ENCODE data around the gene SATB2.

The SATB2 gene

DNA sequence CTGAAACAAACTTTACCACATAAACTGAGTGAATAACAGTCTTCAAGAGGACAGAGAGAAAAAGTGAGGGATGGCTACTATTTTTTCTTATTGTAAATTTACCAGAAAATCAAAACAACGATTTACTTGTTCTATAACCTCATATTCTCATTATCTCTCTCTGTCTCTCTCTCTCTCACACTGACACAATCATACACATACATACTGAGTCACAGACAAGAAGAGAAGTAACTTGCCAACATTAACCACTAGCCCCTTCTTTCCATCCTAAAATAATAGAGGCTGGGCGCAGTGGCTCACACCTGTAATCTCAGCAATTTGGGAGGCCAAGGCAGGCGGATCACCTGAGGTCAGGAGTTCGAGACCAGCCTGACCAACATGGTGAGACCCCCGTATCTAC is 18.2 kb downstream of the SATB2 start:
- no peak for FAIRE-seq
- TF ChIP-seq CTCF (IDR thresholded peaks at IDR 0.05; ENCODE audit: insufficient read depth, missing control alignments), result no peak
- no peak for DNase-seq (ENCODE audit: insufficient read length, low spot score)

DNA sequence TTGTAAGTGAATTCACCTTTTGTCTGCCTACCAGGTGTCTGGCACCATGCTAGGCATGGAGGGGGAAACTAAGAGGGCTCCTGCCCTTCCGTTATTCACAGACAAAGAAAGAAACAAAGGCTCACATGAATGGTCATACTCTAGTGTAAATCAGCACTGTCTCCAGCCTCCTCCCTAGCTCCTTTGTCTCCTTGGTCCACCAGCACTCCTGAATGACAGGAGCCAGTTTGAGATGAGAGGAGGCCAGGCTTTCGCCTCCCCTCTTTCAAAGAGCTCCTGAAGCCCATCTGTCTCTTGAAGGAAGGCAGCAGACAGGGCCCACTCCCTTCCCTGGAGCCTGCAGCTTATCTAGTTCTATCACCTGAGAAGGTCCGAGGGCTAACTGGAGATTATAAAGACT is 18.7 kb downstream of the SATB2 start:
- no peak for TF ChIP-seq CTCF (IDR thresholded peaks at IDR 0.05; ENCODE audit: insufficient read depth, missing control alignments)
- DNase-seq (ENCODE audit: insufficient read length, low spot score) (no peak), FAIRE-seq (no peak)

GRCh38 chr2:199434555-199434954 is 23.2 kb downstream of the SATB2 start:
- FAIRE-seq (no peak), DNase-seq (ENCODE audit: insufficient read length, low spot score) (no peak)
- no peak for TF ChIP-seq CTCF (IDR thresholded peaks at IDR 0.05; ENCODE audit: insufficient read depth, missing control alignments)

- TF ChIP-seq CTCF (IDR thresholded peaks at IDR 0.05; ENCODE audit: insufficient read depth, missing control alignments), result peak; percentile 23
- DNase-seq (ENCODE audit: insufficient read length, low spot score) (no peak), FAIRE-seq (no peak)
Observed at GRCh38 chr2:199433204-199433832, 24.4 kb downstream of the SATB2 start.

- DNase-seq (ENCODE audit: insufficient read length, low spot score), result no peak
- FAIRE-seq, result no peak
- no peak for TF ChIP-seq CTCF (IDR thresholded peaks at IDR 0.05; ENCODE audit: insufficient read depth, missing control alignments)
Observed at GRCh38 chr2:199431746-199432213, 26.0 kb downstream of the SATB2 start.

GRCh38 chr2:199430214-199430613 is 27.5 kb downstream of the SATB2 start:
- TF ChIP-seq CTCF (IDR thresholded peaks at IDR 0.05; ENCODE audit: insufficient read depth, missing control alignments), result no peak
- DNase-seq (ENCODE audit: insufficient read length, low spot score) (no peak), FAIRE-seq (no peak)

- DNase-seq (ENCODE audit: insufficient read length, low spot score) (no peak), FAIRE-seq (no peak)
- TF ChIP-seq CTCF (IDR thresholded peaks at IDR 0.05; ENCODE audit: insufficient read depth, missing control alignments), result no peak
Observed at GRCh38 chr2:199428291-199428690, 29.4 kb downstream of the SATB2 start.

Measured in D721Med (cell line).